LNCAP (cell line): ENCODE results near the gene PARP4.

Experiments
- CTCF ChIP-seq: fragments of 450-650 bp; IDR thresholded peaks from 2 replicates; pipeline ENCODE4 v1.5.1; 2017; ENCODE audit warnings: mild to moderate bottlenecking

PARP4 gene

GRCh38 chr13:24505756-24506155 is 6.8 kb downstream of the PARP4 start:
- no peak for TF ChIP-seq CTCF

- TF ChIP-seq CTCF, result no peak
Measured at GRCh38 chr13:24505256-24505655, 7.3 kb downstream of the PARP4 start.

- no peak for TF ChIP-seq CTCF
Measured at GRCh38 chr13:24503379-24503696, 9.2 kb downstream of the PARP4 start.

GRCh38 chr13:24502533-24503378 is 9.8 kb downstream of the PARP4 start:
- TF ChIP-seq CTCF, result no peak

- no peak for TF ChIP-seq CTCF
Measured at GRCh38 chr13:24500977-24501376, 11.6 kb downstream of the PARP4 start.

- no peak for TF ChIP-seq CTCF
Measured at GRCh38 chr13:24497742-24498141, 14.8 kb downstream of the PARP4 start.

GRCh38 chr13:24495151-24495729 is 17.3 kb downstream of the PARP4 start:
- no peak for TF ChIP-seq CTCF
